IMR-90 (cell line): ENCODE results near the gene CROT. TPM values are rescaled to one million over a fixed set of nuclear protein-coding genes. Genes with fewer than 3 reads are reported as not detected.

Source experiments
- ATAC-seq: fragments of 200-7000 bp; cut with Tn5 transposase; 2 replicates; pipeline ENCODE4 v1.9.1; 2020; ENCODE audit warnings: low read depth, mild to moderate bottlenecking, moderate library complexity
- BruUV-seq: library from RNA; stranded (reverse); fragments of 400-500 nt; replicated peaks from 2 replicates; lab custom pipeline; 2021; lab: Mats Ljungman, UMichigan
- CTCF ChIA-PET: fragments of 300-600 bp; formaldehyde crosslinking; extraction: SDS; loops from one replicate; lab custom pipeline; 2021; ENCODE audit warnings: antibody characterized with exemption; lab: Yijun Ruan, JAX
- POLR2A ChIA-PET: fragments of 300-600 bp; sonication (Branson Sonifier 250); formaldehyde crosslinking; loops from one replicate; lab custom pipeline; 2022; ENCODE audit warnings: antibody characterized with exemption; ENCODE audit not compliant: unreplicated experiment; lab: Charles Lee
- DNase-seq: peaks from one replicate; pipeline ENCODE4 v3.0.0; 2013
- H2AFZ ChIP-seq: replicated peaks from 2 replicates; pipeline ENCODE3; 2013; ENCODE audit warnings: low read length, mild to moderate bottlenecking; ENCODE audit not compliant: poor library complexity
- H2AK5ac ChIP-seq: 2 replicates; pipeline ENCODE4 v1.6.1; 2013; ENCODE audit warnings: low read depth, low read length, inconsistent platforms
- H2AK9ac ChIP-seq: replicated peaks from 2 replicates; pipeline ENCODE3; 2013; ENCODE audit warnings: mild to moderate bottlenecking, low read depth, low read length, moderate library complexity; ENCODE audit not compliant: poor library complexity
- H2BK120ac ChIP-seq: 2 replicates; pipeline ENCODE4 v1.6.1; 2013; ENCODE audit warnings: low read depth, low read length, inconsistent platforms
- H2BK15ac ChIP-seq: 3 replicates; pipeline ENCODE4 v1.6.1; 2013; ENCODE audit warnings: low read depth, low read length, inconsistent platforms
- H2BK20ac ChIP-seq: 2 replicates; pipeline ENCODE4 v1.6.1; 2013; ENCODE audit warnings: low read depth, mild to moderate bottlenecking, inconsistent platforms, low read length, moderate library complexity
- H2BK5ac ChIP-seq: 2 replicates; pipeline ENCODE4 v1.6.1; 2013; ENCODE audit warnings: mild to moderate bottlenecking, low read depth, low read length, inconsistent platforms; ENCODE audit not compliant: poor library complexity, severe bottlenecking
- H3K14ac ChIP-seq: replicated peaks from 2 replicates; pipeline ENCODE4 v1.6.1; 2013; ENCODE audit warnings: low read depth, low read length, inconsistent platforms
- H3K18ac ChIP-seq: 2 replicates; pipeline ENCODE4 v1.6.1; 2013; ENCODE audit warnings: low read depth, low read length, control low read depth
- H3K23ac ChIP-seq: 2 replicates; pipeline ENCODE4 v1.6.1; 2013; ENCODE audit warnings: low read depth, low read length, inconsistent platforms
- H3K27ac ChIP-seq: 2 replicates; pipeline ENCODE4 v1.5.1; 2013; ENCODE audit warnings: mild to moderate bottlenecking, control low read depth, low read length; ENCODE audit not compliant: insufficient read depth
- H3K27me3 ChIP-seq: 2 replicates; pipeline ENCODE4 v1.6.1; 2013; ENCODE audit warnings: low read length; ENCODE audit not compliant: control insufficient read depth, insufficient read depth
- H3K36me3 ChIP-seq: 2 replicates; pipeline ENCODE4 v1.6.1; 2013; ENCODE audit warnings: low read length, mixed read lengths; ENCODE audit not compliant: control insufficient read depth, insufficient read depth
- H3K4ac ChIP-seq: 2 replicates; pipeline ENCODE4 v1.6.1; 2013; ENCODE audit warnings: low read depth, low read length, inconsistent platforms
- H3K4me1 ChIP-seq: 2 replicates; pipeline ENCODE4 v1.6.1; 2013; ENCODE audit warnings: low read length, mixed read lengths; ENCODE audit not compliant: control insufficient read depth, insufficient read depth
- H3K4me2 ChIP-seq: 2 replicates; pipeline ENCODE4 v1.6.1; 2013; ENCODE audit warnings: low read depth, mild to moderate bottlenecking, control low read depth, low read length, moderate library complexity
- H3K4me3 ChIP-seq: 2 replicates; pipeline ENCODE4 v1.5.1; 2013; ENCODE audit warnings: low read depth, mild to moderate bottlenecking, control low read depth, low read length, moderate library complexity; ENCODE audit not compliant: insufficient read depth
- H3K56ac ChIP-seq: 2 replicates; pipeline ENCODE4 v1.6.1; 2013; ENCODE audit warnings: low read length, inconsistent platforms; ENCODE audit not compliant: insufficient read depth; ENCODE audit errors: extremely low read depth
- H3K79me1 ChIP-seq, 2 experiments: 2 replicates each; pipeline ENCODE4 v1.6.1; 2013; ENCODE audit warnings: low read length in 2 of 2, inconsistent platforms in 1 of 2, low read depth in 1 of 2
- H3K9ac ChIP-seq: 2 replicates; pipeline ENCODE4 v1.6.1; 2013; ENCODE audit warnings: low read depth, low read length, control low read depth
- H3K9me1 ChIP-seq: 2 replicates; pipeline ENCODE4 v1.6.1; 2013; ENCODE audit warnings: low read length, inconsistent platforms; ENCODE audit not compliant: insufficient read depth
- H3K9me3 ChIP-seq: 2 replicates; pipeline ENCODE4 v1.6.1; 2013; ENCODE audit warnings: low read length; ENCODE audit not compliant: control insufficient read depth, insufficient read depth
- H4K20me1 ChIP-seq: 2 replicates; pipeline ENCODE4 v1.6.1; 2013; ENCODE audit warnings: low read length, inconsistent platforms; ENCODE audit not compliant: insufficient read depth
- H4K5ac ChIP-seq: 2 replicates; pipeline ENCODE4 v1.6.1; 2013; ENCODE audit warnings: mild to moderate bottlenecking, low read depth, low read length, control low read depth
- H4K8ac ChIP-seq, 2 experiments: 2 replicates each; pipeline ENCODE4 v1.6.1; 2013; ENCODE audit warnings: low read depth in 2 of 2, low read length in 2 of 2, control low read depth in 1 of 2, inconsistent platforms in 1 of 2
- H4K91ac ChIP-seq: 2 replicates; pipeline ENCODE4 v1.6.1; 2013; ENCODE audit warnings: low read depth, low read length, inconsistent platforms; ENCODE audit not compliant: insufficient read depth
- FOS ChIP-seq: fragments of 150-350 bp; IDR thresholded peaks from 2 replicates; pipeline ENCODE4 v1.6.1; 2016; ENCODE audit warnings: low read depth, low read length
- MAFK ChIP-seq: IDR thresholded peaks from 2 replicates; pipeline ENCODE4 v1.6.1; 2012; ENCODE audit warnings: low read depth, low read length, improper control_type of control experiment
- SMC3 ChIP-seq: fragments of 150-350 bp; IDR thresholded peaks from 2 replicates; pipeline ENCODE4 v1.6.1; 2016; ENCODE audit warnings: low read depth, mild to moderate bottlenecking, antibody characterized with exemption, low read length, moderate library complexity
- USF2 ChIP-seq: fragments of 150-350 bp; IDR thresholded peaks from 2 replicates; pipeline ENCODE4 v1.6.1; 2017; ENCODE audit warnings: mild to moderate bottlenecking, antibody characterized with exemption, low read length, low read depth
- whole genome bisulfite sequencing, 2 experiments: methylation state at CpG; one replicate each; pipeline versions ENCODE4 v1.1.5 to v1.1.7; 2013; ENCODE audit warnings: missing lambda C conversion rate in 2 of 2; ENCODE audit not compliant: insufficient read length in 1 of 2; ENCODE audit errors: extremely low coverage in 2 of 2; 5-methylcytosine and 5-hydroxymethylcytosine counted together
- dilution Hi-C: fragments of 300-500 bp; cut with HindIII; formaldehyde crosslinking; loops from one replicate; pipeline ENCODE4 v1.14.3; 2018; ENCODE audit warnings: low sequenced_read_pairs; ENCODE audit not compliant: unreplicated experiment
- in situ Hi-C: fragments of 300-500 bp; cut with MboI; formaldehyde crosslinking; loops from 3 replicates; pipeline ENCODE4 v1.14.3; 2019; ENCODE audit warnings: low sequenced_read_pairs, inconsistent platforms, mixed read lengths
- intact Hi-C: fragments of 100-400 bp; cut with micrococcal nuclease; formaldehyde crosslinking; loops from 2 replicates; pipeline ENCODE4 v1.10.0; 2022
- polyA plus RNA-seq, 3 experiments: library from polyadenylated mRNA; depleted of rRNA; stranded (reverse); fragments of >200 nt; gene quantifications; 2 replicates each; pipeline ENCODE4 v1.2.3, GENCODE V29; 2012; ENCODE audit warnings: low replicate concordance in 1 of 3
- total RNA-seq: library from RNA; depleted of rRNA; stranded (reverse); fragments of >200 nt; gene quantifications from 2 replicates; pipeline ENCODE4 v1.2.3, GENCODE V29; 2012

CROT gene
- total and polyA plus RNA-seq, 2 of the 4 experiments (the other 2 are of a cell fraction), result 7.5 to 10.0 TPM

- no peak for TF ChIP-seq USF2
- no peak; the same call in 1 of the 2 replicates for TF ChIP-seq FOS
- no peak for TF ChIP-seq SMC3
- TF ChIP-seq MAFK, result no peak
- Histone ChIP-seq H2BK5ac (peak overlapping the region; percentile 94), H2AK9ac (no peak overlapping the region), H3K27ac (peak overlapping the region; percentile 46; the same call in 1 of the 2 replicates), H3K9me1 (peaks cover 7% of the 10 kb centered on the region), H4K91ac (peak overlapping the region; percentile 74; the same call in 1 of the 2 replicates), H3K9me3 (peaks cover 2% of the 10 kb centered on the region; the same call in 1 of the 2 replicates), H2BK120ac (peak overlapping the region; percentile 68; the same call in 1 of the 2 replicates), H3K23ac (no peak overlapping the region), H3K9ac (no peak overlapping the region), H2BK20ac (peak overlapping the region; percentile 72; the same call in 1 of the 2 replicates), H3K4me2 (peak overlapping the region; percentile 69), H2AFZ (no peak overlapping the region), H4K5ac (peak overlapping the region; percentile 27; the same call in 1 of the 2 replicates), H2BK15ac (peak overlapping the region; percentile 73; the same call in 1 of the 3 replicates), H3K36me3 (peaks cover 4% of the 10 kb centered on the region; the same call in 1 of the 2 replicates), H3K4me1 (peaks cover 9% of the 10 kb centered on the region), H4K8ac (peak overlapping the region in 1 of 2 experiments; percentile 70; a peak in 1 of 4 replicates), H3K18ac (peak overlapping the region; percentile 85; the same call in 1 of the 2 replicates), H3K14ac (0 out of 2 replicates have a peak overlapping the region, but pooled peaks have one; percentile 46), H3K4ac (no peak overlapping the region), H2AK5ac (no peak overlapping the region), H3K79me1 (no peaks in the 10 kb centered on the region), H3K56ac (peak overlapping the region; percentile 61; the same call in 1 of the 2 replicates), H3K27me3 (no peaks in the 10 kb centered on the region), H4K20me1 (no peaks in the 10 kb centered on the region), H3K4me3 (no peak overlapping the region)
- ATAC-seq (peak; percentile 86), DNase-seq (peak; percentile 79)
- WGBS, 2 experiments, result no CpG with 5 or more reads among the region's 2 CpGs
- intact Hi-C loops (loop anchor here (1.0 to 5.0 kb wide), 2 partner anchors 51 to 81 kb away; partner anchors contain the start of gene CROT), in situ Hi-C loops (no loop called here), dilution Hi-C loops (no loop called here)
- BruUV-seq, result no TSS peak
- CTCF ChIA-PET, result interaction anchor here (0.8 kb wide), 1 partner anchor 18 kb away, joined by 3 read pairs; no protein-coding TSS in a partner anchor
- POLR2A ChIA-PET, result no interaction called here
Measured at GRCh38 chr7:87398446-87398845, 53.0 kb downstream of the CROT start.
